Measurements from ENCODE around the gene PRKRIP1.
"Not testable (repeated sequence)": the region's sequence is repeated elsewhere in the genome, so short reads cannot be mapped to it uniquely, and the experiment has no call there.

Gene PRKRIP1

DNA sequence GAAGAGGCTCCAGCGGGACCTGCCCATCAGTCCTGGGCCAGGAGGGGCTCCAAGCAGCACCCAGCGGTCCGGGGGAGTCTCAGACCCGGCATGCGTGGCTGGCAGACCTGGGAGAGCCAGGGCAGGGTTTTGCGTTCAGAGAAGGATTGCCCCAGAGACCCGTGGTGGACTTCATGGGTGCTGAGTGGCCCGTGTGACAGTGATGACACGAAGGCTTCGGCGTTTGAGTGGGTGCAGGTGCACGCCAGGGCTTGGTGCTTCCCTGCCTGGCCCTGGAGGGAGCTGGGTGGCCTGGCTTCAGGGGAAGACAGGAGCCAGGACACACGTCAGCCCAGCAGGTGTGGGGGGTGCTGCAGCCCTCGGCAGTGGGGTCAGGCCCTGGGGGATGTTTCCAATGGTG, 51.1 kb downstream of the PRKRIP1 start:
- H3K4me3 ChIP-seq (ENCODE audit: low read depth, low read length) = no peak overlapping the region
- TF ChIP-seq, protein P1, sequence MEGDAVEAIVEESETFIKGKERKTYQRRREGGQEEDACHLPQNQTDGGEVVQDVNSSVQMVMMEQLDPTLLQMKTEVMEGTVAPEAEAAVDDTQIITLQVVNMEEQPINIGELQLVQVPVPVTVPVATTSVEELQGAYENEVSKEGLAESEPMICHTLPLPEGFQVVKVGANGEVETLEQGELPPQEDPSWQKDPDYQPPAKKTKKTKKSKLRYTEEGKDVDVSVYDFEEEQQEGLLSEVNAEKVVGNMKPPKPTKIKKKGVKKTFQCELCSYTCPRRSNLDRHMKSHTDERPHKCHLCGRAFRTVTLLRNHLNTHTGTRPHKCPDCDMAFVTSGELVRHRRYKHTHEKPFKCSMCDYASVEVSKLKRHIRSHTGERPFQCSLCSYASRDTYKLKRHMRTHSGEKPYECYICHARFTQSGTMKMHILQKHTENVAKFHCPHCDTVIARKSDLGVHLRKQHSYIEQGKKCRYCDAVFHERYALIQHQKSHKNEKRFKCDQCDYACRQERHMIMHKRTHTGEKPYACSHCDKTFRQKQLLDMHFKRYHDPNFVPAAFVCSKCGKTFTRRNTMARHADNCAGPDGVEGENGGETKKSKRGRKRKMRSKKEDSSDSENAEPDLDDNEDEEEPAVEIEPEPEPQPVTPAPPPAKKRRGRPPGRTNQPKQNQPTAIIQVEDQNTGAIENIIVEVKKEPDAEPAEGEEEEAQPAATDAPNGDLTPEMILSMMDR (IDR thresholded peaks at IDR 0.05; ENCODE audit: insufficient read depth, low read depth, low read length, missing control alignments) = no peak
- no peak for DNase-seq (ENCODE audit: low read depth)

DNA sequence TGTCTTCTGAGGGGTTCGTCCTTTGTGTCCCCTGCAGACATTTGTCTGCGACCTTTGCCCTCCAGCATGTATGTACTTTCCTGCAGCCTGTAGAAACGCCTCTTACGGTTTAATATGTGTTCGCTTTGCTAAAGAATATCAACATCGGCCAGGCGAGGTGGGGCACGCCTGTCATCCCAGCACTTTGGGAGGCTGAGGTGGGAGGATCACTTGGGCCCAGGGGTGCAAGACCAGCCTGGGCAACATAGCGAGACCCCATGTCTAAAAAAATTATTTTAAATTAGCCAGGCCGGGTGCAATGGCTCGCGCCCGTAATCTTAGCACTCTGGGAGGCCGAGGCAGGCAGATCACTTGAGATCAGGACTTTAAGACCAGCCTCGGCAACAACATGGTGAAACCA, 53.0 kb downstream of the PRKRIP1 start:
- H3K4me3 ChIP-seq (ENCODE audit: low read depth, low read length) = no peak overlapping the region
- DNase-seq (ENCODE audit: low read depth) = no peak
- TF ChIP-seq, protein P1 (IDR thresholded peaks at IDR 0.05; ENCODE audit: insufficient read depth, low read depth, low read length, missing control alignments) = no peak

DNA sequence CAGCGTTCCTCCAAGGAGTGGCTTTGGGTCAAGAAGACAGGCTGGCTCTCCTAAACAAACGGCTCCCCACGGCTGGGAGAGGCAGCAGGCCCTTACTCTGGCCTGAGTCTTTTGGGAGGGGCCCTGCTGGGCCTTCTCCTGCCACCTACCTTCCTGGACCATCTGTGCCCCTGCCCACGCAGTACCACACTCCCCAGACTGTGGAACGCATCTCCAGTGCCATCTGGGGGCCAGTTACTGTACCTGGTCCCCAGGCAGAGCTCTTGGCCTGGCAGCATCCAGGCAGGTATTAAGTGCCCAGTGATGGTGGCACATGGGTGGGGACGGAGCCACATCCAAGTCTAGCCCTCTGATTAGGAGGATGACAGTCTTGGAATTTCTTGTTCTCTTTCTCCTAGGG, 54.1 kb downstream of the PRKRIP1 start:
- DNase-seq (ENCODE audit: low read depth) = peak; percentile 69
- no peak overlapping the region for H3K4me3 ChIP-seq (ENCODE audit: low read depth, low read length)
- TF ChIP-seq, protein P1 (IDR thresholded peaks at IDR 0.05; ENCODE audit: insufficient read depth, low read depth, low read length, missing control alignments) = peak; percentile 52

DNA sequence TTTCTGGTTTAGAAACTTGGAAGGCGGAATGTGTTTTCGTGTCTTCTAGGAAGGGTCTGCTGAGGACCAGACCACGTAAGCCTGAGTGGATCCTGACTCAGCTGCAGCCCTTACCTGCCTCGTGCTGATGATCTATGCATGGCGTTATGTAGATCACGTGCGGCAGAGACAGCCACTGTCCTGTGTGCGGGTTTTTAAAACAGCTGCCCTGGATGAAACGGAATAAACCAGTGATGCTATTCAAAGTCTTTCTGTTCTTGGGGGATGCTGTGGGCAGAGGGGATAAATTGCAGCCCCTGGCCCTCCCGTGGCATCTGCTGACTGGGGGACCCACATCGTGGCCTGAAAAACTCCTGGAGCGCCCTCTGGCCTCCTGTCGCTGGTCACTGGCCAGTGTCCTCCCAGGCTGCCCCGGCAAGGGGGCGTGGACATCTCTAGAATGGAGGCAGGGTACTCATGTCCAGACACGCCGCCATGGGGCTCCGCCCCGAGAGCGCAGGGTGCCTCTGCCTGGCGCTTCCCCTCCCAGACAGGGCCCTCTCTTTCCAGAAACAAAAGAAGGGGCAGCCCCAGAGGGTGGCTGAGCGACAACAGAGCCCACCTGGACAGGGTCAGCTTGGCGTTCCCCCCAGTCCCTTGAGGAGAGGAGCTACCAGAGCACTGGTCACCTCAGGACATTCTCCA, 55.4 kb downstream of the PRKRIP1 start:
- TF ChIP-seq, protein P1 (IDR thresholded peaks at IDR 0.05; ENCODE audit: insufficient read depth, low read depth, low read length, missing control alignments) = no peak
- no peak overlapping the region for H3K4me3 ChIP-seq (ENCODE audit: low read depth, low read length)
- no peak for DNase-seq (ENCODE audit: low read depth)

DNA sequence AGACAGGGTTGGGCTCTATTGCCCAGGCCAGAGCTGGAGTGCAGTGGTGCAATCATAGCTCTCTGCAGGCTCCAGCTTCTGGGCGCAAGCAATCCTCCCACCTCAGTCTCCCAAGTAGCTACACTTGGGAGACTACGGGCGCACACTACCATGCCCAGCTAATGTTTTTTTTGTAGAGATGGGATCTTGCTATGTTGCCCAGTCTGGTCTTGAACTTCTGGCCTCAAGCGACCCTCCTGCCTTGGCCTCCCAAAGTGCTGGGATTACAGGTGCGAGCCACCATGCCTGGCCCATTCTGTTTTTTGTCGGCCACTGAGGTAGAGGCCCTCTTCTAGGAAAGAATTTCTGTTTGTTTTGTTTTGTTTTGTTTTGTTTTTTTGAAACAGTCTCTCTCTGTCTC, 56.3 kb downstream of the PRKRIP1 start:
- no peak for DNase-seq (ENCODE audit: low read depth)

DNA sequence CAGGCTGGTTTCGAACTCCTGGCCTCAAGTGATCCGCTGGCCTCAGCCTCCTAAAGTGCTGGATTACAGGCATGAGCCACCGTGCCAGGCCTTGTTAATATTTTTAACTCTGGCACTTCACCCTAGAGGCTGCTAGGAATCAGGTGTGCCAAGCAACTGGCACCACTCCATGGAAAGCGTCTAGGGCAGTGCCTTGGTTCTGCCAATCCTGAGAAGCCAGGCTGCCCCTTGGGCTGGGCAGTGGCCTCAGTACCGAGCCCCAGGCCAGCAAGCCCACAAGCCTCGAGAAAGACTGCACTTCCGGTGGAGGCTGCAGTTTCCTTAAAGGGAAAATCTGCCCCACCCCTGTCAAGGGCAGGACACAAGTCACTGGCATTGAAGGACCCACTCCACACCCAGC, 57.2 kb downstream of the PRKRIP1 start:
- TF ChIP-seq, protein P1 (IDR thresholded peaks at IDR 0.05; ENCODE audit: insufficient read depth, low read depth, low read length, missing control alignments) = no peak
- no peak overlapping the region for H3K4me3 ChIP-seq (ENCODE audit: low read depth, low read length)
- DNase-seq (ENCODE audit: low read depth) = no peak

More for the DNA sequence above, 56.3 kb downstream of the PRKRIP1 start:
- no peak overlapping the region for H3K4me3 ChIP-seq (ENCODE audit: low read depth, low read length)
- TF ChIP-seq, protein P1 (IDR thresholded peaks at IDR 0.05; ENCODE audit: insufficient read depth, low read depth, low read length, missing control alignments) = no peak

DNA sequence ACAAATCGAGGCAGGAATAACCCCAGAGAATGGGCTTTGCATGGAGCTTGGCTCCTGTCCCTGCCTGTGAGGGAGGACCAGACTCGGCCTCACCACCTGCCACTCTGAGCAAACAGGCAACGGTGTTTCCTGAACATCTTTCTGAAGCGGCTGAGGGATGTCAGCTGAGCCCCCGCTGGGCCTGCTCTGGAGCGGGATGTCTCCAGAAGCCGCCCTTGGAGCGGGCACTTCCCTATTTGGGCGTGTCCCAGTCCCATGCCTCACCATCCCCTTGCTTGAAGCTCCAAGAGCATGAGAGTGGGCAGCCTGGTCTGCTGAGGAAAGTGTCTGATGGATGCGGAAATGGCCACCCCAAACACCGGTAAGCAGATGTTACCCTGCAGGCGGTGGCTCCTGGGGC, 58.3 kb downstream of the PRKRIP1 start:
- TF ChIP-seq, protein P1 (IDR thresholded peaks at IDR 0.05; ENCODE audit: insufficient read depth, low read depth, low read length, missing control alignments) = no peak
- no peak overlapping the region for H3K4me3 ChIP-seq (ENCODE audit: low read depth, low read length)
- no peak for DNase-seq (ENCODE audit: low read depth)

DNA sequence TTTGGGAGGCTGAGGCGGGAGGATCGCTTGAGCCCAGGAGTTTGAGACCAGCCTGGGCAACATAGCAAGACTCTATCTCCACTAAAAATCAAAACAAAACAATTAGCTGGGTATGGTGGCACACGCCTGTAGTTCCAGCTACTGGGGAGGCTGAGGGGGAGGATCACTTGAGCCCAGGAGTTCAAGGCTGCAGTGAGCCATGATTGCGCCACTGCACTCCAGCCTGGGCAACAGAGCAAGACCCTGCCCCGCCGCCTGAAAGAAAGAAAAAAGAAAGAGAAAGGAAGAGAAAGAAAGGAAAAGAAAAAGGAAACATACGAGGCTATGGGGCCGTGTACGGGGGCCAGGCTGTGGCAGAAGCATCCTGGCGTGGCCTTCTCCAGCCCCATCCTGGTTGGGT, 58.8 kb downstream of the PRKRIP1 start:
- H3K4me3 ChIP-seq (ENCODE audit: low read depth, low read length) = not testable (repeated sequence)

More for the DNA sequence above, 58.8 kb downstream of the PRKRIP1 start:
- not testable (repeated sequence) for DNase-seq (ENCODE audit: low read depth)
